ENCODE measurements around the gene CASP3.

DNA sequence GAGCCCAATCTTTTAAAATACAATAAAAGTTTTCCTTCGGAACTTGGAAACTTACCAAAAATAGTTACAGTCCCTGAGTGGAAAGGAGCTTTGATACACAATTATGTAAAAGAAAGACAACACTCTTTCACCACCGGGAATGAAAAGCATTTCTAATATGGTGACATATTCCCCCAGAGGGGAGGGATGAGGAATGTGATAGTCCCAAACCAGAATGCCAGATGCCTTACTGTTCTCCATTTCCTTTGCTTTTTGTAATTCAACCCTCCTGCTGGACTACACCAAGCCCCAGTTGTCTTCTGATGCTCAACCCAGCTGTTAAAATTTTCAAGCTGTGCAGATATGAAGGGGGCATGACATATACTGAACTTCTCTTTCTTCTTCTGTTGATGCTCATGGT lies 4.4 kb upstream of the CASP3 start:
- TF ChIP-seq, protein P1, sequence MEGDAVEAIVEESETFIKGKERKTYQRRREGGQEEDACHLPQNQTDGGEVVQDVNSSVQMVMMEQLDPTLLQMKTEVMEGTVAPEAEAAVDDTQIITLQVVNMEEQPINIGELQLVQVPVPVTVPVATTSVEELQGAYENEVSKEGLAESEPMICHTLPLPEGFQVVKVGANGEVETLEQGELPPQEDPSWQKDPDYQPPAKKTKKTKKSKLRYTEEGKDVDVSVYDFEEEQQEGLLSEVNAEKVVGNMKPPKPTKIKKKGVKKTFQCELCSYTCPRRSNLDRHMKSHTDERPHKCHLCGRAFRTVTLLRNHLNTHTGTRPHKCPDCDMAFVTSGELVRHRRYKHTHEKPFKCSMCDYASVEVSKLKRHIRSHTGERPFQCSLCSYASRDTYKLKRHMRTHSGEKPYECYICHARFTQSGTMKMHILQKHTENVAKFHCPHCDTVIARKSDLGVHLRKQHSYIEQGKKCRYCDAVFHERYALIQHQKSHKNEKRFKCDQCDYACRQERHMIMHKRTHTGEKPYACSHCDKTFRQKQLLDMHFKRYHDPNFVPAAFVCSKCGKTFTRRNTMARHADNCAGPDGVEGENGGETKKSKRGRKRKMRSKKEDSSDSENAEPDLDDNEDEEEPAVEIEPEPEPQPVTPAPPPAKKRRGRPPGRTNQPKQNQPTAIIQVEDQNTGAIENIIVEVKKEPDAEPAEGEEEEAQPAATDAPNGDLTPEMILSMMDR (IDR thresholded peaks at IDR 0.05): no peak
- TF ChIP-seq POLR2A (IDR thresholded peaks at IDR 0.05): no peak

All from adrenal gland (tissue), 5 donors.